ENCODE data around the gene TLL2.

TLL2 gene

DNA sequence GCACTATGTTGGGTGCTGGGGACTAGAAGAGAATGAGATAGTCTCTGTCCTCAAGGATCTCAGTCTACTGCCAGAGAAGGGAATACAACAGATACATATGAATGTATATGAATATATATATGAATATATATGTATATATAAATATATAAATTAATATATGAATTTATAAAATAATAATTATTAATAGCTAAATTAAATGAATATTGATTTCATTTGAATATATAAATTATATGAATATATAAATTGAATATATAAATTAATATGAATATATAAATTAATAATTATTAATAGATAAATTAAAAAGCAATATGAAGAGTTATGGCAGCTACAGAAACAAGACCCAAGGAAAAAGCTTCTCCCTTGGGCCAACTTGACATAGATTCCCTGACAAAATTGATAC lies 95.1 kb downstream of the TLL2 start:
- DNase-seq, result no peak

DNA sequence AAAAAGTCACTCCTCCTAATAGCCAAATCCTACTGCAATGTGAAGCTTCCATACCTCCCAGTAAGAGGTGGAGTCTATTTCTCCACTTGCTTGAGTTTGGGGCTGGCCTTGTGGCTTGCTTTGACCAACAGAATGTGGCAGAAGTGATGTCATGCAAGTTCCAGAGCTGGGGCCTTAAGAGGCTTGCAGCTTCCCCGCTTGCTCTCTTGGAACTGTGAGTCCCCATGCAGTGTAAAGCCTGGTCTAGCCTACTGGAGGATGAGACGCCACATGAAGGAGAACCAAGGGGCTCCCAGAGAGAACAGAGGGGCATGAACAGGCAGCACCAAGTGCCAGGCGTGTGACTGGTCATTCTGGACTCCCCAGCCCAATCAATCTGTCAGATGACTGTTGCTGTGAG lies 96.3 kb downstream of the TLL2 start:
- no peak for DNase-seq

DNA sequence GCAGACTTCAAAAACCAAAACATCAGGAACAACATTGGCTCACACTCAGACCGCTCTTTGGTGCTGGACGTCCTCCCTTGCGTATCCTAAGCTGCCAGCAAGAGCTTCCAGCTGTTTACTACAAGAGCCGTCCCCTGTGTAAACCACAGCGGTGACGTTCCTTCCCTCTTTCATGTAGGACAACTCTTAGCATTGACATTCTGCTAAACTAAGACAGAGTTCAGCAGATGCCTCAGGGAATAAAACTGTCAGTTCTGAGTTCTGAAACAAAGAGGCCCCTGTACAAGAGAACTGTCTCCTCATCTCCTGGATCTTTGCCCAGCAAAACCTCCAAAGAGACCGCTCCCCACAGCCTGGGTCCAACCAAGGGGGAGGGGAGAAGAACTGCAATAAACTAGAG lies 97.1 kb downstream of the TLL2 start:
- DNase-seq, result no peak

DNA sequence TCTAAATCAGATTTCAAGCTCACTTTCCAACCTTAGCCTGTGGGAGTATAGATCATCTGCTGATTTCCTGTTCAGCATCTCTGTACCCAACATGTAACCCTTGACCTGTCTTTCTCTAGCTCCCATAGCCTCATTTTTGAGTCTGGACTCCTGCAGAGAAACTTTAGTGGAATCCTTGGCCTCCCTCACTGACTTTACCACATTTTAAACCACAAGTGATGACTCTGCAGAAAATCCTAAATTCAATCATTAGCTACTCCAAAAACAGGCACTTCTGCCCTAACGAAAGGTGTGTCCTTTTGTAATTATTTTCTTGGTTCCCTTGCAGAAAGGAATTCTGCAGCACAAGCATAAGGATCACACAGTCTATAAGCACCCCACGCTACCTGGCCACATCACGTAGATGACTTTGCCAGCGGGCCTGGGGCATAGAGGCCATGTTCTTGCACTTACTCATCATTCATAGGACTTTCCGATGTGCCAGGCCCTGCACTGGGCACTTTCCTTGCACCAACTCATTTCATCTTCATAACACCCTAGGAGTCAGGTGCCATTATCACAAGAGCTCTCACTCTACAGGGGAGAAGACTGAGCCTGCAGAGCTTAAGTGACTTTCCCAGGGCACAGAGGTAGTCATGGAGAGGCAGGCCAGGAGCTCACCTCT lies 97.7 kb downstream of the TLL2 start:
- DNase-seq, result no peak

DNA sequence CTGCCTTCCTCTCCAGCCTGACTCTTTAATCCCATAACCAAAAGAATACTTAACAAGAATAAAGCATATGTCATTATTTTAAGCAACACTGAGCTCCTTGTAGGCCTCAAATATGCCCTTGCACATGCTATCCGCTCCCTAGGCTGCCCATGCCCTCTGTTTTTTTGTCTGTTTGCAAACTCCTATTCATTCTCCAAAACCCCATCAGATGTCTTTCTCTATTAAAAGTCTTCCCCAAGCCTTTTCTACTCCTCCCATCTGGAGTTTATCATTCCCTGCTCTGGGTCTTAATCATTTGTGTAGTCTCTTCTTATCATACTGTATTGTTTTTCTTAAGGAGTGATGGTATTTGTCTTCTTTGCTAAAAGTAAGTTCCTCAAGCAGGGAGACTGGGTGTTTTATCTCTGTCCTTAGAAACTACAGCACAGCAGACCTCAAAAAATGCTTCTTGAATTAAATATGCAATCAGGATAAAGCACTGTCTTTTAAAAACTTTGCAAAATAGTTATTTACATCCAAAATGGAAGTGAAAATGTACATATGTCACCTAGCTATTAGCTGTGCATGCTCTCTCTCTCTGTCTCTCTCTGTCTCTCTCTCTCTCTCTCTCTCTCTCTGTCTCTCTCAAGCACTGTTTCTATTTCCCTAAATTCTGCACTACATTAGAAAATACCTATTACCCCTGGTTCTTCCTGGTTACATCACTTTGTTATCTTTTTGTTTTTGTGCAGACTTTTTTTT lies 98.4 kb downstream of the TLL2 start:
- no peak for DNase-seq

DNA sequence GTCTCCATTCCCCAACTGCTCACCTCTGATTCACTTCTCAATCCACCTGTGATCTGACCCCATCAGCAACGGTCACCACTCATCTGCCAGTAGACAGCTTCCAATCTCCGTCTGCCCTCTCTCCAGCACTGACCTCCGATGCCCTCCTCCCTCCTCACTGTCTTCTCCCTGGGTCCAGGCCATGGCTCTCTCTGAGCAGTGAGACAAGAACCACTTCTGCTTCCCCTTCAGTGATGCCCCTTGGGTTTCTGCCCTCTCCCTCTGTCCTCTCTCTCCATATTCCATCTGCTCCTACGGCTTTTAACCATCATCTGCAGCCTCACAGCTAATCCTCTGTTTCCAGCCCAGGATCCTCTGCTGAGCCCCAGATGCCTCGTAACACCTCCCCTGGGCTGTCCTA lies 99.4 kb downstream of the TLL2 start:
- DNase-seq, result no peak

DNA sequence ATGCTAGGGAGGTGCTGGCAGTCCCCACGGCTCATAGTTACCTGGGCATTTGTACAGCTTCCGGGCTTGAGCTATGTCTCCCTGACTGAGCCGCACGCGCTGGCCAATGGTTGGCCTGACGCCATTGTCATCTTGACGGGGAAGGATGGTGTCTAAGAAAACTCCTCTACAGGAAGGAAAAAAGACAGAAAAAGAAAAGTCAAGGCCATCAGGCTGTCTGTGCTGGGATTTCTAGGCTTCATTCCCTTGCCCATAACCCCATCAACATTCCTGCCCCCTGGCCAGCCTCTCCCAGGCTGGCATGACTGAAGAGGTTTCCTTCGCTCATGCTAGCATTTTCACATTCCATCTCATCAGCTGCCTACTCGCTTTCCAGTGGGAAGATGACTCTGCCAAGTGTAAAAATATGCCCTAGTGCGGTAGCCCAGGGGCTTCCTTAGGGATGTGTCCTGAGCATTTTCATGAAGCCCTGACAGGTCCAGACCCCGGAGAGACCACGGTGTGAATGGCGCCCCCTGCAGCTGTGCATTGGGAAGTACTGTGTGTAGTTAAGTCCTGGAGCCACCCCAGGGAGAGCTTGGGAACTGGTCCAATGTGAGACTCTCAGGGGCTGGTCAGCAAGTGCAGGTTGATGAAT lies 100.5 kb downstream of the TLL2 start:
- DNase-seq, result no peak

DNA sequence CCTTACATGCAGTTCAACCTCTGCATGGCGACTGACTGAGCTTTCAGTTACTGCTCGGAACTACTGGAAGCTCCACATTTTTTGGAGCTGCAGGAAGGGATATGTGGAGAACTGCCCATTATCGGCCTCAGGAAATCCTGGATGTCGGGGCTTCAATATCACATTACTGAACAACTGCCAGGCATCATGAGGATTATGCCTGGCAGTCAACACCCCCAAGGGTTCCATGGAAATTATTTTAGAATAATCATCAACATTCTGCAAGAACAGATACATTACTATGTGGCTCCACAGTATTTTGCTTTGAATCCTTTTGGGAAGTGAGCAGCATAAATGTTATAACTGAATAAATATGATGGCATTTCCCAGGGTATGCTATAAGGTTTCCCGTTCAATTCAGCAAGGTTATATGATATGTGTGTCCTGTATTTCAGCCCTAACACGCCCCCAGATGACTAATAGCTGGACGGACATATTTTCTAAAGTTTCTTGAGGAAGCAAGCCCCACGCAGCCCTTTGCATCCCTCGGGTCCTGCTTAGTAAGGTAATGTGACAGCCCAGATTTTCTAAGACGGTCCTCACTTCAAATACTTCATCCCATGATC lies 101.9 kb downstream of the TLL2 start:
- no peak for DNase-seq

DNA sequence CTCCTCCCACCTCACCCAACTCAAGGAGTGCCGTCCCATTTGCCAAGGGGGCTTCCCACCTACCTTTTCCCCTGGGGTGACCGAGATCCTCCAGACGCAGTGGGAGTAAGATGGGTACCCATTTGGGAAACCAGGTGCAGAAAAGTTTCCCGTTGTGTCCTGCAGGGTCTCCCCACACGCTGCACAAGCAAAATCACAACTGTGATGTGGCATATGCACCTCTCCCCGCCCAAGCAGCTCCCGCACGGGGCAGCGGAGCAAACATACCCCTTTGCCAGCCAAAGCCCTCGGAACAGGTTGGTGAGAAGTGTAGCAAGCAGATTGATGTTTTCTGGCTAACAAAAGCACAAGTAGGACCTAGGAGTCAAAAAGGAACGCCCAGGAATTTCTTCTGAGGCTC lies 103.4 kb downstream of the TLL2 start:
- DNase-seq, result no peak

DNA sequence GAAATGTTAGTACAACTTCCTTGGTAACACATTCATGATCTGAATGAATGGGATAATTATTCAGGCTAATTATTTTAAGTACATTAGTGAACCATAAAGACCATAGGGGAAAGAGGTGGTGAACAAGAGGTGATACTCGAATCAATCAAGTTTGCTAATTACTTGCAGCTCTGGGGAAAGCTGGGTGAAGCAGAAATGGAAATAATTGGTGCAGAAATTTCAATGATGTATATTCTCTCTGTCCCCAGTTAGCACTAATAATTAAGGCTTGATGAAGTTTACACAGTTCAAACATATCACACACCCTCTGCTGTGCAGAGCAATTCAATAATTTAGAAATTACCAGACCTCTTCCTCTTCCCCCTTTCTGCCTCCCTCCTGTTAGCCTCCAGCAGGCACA lies 105.5 kb downstream of the TLL2 start:
- DNase-seq, result no peak

DNA sequence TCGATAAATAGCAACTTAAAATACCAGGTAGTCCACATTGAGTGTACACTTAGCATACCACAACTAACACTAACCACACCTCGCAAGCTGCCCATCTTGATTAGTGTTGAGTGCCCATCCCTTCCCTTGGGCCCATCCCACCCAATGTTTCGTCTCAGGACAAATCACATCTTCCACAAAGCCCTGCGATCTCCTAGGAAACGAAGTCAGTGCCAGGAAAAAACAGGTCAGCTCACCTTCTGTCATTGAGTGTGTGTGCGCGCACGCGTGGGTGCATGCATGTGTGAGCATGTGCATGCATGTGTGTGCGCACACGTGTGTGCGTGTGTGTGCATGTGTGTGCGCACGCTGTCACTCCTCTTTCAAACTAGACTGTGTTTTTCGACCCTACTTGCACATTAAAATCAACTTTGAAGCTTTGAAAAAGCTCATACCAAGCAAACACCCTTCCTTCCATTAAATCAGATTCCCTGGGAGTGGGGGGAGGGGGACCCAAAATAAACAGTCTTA lies 106.1 kb downstream of the TLL2 start:
- no peak for DNase-seq

DNA sequence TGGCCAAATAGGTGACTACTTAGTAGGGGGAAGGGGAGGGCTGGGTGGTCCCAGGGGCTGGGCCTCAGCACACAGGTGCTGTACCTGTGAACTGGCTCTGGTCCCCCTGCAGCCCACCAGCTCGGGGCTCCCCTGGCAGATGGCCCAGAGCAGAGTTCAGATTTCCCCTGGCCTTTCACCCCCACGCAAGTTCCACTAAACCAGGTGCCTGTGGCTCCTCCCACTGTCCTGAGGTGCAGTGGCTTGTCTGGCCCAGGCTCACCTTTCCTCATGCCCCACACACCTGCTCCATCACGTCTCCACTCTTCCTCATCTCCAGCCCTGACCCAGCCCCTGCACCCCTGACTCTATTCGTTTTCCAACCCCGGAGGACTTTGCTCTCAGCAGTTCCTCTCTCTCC lies 107.6 kb downstream of the TLL2 start:
- DNase-seq, result no peak

DNA sequence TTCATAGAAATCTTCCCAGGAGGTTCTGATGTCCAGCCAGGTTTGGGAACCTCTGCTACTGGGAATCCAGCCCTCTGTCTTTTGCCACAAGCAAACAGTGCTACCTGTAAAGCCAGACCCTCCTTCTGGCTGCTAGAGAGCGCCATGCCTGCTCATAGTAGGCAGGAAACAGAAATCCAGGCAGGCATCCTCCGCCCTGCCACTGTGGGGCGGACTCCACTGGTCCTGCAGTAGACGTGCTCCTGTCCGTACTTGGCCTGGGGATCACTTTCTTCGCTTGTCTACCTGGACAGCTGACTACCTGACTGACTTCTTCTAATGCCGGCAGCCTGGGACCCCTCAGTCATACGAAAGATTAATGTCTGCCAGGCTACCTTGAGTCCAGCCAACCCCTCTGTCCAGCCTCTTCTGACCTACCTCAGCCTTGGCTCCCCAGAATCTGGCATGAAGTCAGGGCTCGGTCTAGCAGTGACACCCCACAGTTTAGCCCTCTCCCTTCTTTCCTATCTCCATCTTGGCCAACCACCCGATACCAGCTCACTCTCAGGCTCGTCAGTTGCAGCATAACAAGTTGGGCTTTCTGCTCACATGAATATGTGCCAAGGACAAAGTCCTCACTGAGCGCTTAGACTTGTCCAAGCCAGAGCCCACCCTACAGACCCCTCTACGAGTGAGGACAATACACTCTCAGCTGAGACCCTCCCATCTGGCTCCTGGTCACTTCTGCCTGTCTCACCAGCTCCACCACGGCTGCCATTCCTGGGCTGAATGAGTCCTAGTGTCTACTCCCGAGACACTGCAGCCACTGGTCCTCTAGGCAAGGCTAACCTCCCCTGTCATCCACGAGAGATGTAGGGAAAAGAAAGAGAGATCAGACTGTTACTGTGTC lies 111.1 kb downstream of the TLL2 start:
- DNase-seq, result no peak

DNA sequence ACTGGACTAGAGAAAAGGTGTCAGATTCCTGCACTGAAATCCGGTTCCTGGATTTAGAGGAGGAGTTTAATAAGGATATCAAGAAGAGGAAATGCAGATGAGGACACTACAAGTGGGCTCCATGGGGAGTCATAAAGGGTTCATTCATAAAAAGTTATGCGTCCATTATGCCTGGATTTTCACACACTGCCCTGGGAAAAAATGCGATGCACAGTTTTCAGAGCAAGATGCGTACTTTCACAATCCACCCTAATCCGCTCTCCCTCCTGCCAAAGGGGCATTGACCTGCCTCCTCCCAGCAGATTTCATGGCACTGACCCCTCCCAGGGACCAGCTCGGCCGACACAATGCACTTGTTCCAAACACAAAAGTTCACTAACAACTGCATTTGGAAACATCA lies 112.7 kb downstream of the TLL2 start:
- no peak for DNase-seq

DNA sequence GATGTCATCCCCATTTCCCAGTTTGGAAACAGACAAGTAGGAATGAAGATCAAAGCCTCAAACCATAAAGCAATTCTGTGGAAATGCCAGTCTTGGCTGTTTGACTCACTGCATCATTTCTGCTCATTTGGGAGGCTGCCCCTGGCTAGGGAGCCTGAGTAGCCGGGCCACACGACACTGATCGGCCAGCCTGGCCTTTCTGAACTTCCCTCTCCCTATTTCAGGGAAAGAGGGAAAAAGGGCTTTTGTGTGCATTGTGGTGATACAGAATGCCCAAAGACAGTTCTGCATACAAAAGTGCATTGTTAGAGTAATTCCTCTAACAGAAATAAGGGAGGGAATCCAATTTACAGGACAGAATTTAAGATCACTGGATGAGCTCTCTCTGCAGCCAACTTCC lies 113.3 kb downstream of the TLL2 start:
- DNase-seq, result no peak

DNA sequence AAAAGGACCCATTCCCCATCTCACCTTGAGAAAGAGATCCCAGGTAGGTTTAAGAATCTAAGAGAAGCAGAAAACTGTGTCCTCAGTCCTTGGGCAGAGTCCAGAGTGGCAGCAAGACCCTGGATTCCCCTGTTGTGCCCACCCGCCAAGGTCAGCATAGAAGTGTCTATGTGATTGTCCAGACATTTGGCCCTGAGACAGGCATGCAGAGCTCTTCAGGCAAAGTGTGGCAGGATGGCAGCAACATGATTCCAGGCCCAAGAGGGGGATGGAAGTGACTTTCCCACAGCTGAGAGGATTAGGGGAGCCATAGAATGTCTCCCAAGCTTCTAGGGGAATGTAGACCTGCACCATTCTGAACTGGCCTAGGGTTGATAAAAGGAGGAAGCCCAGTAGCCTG lies 115.8 kb downstream of the TLL2 start:
- no peak for DNase-seq

DNA sequence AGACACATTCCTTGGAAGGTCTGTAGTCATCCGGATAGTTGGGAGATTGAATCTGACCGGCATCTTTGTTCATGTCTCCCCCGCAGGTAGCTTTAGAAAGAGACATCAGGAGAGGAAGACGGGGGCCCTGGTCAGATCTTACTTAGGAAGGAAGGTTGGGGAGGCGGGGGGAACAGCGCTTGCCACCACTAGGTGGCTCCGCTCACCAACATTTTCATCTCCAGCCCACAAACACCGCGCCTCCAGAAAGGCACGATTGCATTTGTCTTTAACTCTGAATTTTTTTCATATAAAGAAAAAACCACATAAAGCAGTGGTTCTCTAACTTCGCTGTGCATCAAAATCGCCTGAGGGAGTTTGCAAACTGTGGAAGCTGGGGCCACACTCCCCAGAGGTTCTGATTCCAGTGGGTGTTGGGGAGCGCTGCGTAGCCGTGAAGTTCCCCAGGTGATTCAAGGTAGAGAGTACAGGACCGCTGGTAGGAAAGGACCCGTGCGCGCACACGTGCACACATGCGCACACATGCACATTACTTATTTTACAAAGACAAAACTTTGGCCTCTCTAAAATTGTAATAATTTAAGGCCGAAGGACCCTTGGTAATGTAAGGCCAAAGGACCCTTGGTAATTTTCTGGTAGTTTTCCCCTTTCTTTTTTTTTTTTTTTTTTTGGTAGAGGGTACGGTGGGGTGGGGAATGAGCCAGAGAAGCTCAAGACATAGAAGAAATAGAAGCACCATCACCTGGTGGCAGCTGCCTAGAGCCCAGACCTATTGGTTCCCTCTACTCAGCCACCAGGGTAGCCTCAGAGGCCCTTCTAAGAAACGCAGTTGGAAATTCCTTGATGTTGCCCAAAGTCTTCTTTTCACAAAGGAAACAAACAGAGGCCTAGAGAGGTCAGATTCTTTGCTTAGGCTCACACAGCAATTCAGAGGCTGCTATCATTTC lies 117.5 kb downstream of the TLL2 start:
- peak; percentile 8 for DNase-seq

DNA sequence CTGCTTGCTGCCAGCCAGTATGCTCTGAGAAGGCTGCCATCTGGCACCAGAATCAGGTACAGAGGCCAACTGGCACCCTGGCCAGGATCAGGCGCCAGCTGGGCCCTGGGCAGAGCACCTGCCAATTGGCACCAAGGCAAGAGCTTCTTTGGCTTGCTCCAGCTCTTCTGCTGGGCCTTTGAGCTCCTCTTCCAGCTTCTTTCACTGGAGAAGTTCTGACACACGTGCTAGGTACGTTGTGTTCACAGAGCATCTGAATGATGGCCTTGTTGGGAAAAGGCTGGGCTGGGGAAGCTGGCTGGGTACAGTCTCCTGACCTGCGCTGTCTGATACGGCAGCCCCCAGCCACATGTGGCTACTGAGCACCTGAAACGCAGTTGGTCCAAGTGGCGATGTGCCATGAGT lies 123.3 kb downstream of the TLL2 start:
- no peak for DNase-seq

DNA sequence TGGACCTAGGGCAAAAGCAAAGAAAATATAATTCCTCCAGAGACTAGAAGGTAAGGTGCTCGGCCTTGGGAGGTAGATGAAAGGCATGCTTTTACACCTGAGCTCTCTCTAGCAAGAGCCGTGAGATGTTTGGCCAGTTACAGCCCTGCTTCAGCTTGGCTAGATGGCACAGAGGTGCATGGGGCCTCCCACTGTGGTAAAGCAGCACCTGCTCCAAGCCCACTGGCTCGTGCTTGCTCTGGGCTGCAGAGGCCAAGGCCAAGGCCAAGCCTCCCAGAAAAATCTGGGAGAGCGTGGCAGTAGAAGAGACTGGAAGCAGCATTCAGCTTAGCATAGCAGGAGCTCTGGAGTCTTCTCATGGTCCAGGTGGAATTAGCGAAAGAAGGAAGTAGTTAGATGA lies 123.9 kb downstream of the TLL2 start:
- no peak for DNase-seq

DNA sequence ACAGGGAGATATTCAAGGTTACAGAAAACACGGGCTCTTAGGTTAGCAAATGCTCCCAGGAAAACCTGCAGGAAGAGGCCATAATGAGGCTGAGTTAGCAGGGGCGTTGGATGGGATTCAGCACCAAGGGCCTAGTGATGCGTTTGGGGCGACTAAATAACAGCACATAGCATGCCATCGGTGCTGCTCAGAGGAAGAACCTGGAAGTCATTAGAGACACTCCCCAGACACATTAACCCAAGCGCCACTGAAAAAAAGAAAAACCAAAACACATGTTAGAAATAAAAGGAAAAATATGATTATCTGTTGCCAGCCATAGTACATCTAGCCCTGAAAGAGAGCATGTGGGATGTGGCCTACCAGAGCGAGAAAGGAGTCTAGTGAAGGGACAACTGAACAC lies 126.1 kb downstream of the TLL2 start:
- no peak for DNase-seq

DNA sequence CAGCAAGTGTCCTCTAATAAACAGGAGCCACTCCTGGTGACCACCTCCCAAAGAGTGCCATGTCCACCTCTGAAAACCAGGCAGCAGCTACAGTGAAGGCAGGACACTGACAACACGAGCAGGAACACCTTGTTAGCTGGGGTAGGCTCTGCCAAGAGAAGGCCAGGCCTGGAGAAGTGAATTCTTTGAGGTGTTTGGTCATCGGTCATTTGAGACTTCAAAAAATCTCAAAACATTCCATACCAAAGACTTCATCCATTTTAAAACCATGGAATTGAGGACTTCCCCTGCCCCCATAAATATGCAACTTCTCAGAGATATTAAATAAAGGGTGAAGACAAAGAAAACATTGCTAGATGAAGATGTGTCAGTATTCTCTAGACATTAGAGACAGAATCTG lies 126.6 kb downstream of the TLL2 start:
- no peak for DNase-seq

DNA sequence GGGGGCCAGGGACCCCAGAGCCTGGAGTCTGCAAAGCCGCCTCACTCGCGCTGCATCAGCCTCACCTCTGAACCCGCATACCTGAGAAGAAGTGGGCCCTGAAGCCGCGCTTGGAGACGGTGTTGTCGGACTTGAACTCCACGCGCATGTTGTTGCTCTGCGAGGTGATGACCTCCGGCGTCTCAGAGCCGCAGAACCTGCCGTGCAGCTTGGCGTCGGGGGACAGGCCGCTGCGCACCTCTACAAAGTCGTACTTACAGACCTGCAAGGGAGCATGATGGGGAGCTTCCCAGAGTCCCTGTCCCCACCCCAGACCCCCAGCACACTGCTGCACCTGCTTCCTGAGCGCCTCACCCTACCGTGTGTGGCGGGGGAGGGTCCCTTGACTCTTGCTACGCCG lies 129.2 kb downstream of the TLL2 start:
- DNase-seq, result no peak

All from NCI-H1105 (cell line).